ENCODE results near the gene FZR1.

The FZR1 gene

GRCh38 chr19:3546119-3546518, 40.0 kb downstream of the FZR1 start:
- TF ChIP-seq, protein P1, sequence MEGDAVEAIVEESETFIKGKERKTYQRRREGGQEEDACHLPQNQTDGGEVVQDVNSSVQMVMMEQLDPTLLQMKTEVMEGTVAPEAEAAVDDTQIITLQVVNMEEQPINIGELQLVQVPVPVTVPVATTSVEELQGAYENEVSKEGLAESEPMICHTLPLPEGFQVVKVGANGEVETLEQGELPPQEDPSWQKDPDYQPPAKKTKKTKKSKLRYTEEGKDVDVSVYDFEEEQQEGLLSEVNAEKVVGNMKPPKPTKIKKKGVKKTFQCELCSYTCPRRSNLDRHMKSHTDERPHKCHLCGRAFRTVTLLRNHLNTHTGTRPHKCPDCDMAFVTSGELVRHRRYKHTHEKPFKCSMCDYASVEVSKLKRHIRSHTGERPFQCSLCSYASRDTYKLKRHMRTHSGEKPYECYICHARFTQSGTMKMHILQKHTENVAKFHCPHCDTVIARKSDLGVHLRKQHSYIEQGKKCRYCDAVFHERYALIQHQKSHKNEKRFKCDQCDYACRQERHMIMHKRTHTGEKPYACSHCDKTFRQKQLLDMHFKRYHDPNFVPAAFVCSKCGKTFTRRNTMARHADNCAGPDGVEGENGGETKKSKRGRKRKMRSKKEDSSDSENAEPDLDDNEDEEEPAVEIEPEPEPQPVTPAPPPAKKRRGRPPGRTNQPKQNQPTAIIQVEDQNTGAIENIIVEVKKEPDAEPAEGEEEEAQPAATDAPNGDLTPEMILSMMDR (conservative IDR thresholded peaks at IDR 0.05; ENCODE audit: low read length) = no peak
- no peak overlapping the region for H3K4me3 ChIP-seq (ENCODE audit: low read length)
- DNase-seq (ENCODE audit: low read depth) = no peak

- no peak overlapping the region for H3K4me3 ChIP-seq (ENCODE audit: low read length)
- DNase-seq (ENCODE audit: low read depth) = peak; percentile 17
- TF ChIP-seq, protein P1 (conservative IDR thresholded peaks at IDR 0.05; ENCODE audit: low read length) = peak; percentile 59
These were observed 41.2 kb downstream of the FZR1 start for GRCh38 chr19:3547301-3547731.

GRCh38 chr19:3547767-3548282, 41.7 kb downstream of the FZR1 start:
- H3K4me3 ChIP-seq (ENCODE audit: low read length) = no peak overlapping the region
- no peak for DNase-seq (ENCODE audit: low read depth)
- TF ChIP-seq, protein P1 (conservative IDR thresholded peaks at IDR 0.05; ENCODE audit: low read length) = no peak

- no peak overlapping the region for H3K4me3 ChIP-seq (ENCODE audit: low read length)
- no peak for DNase-seq (ENCODE audit: low read depth)
These were observed 42.5 kb downstream of the FZR1 start for GRCh38 chr19:3548606-3549005.

DNA sequence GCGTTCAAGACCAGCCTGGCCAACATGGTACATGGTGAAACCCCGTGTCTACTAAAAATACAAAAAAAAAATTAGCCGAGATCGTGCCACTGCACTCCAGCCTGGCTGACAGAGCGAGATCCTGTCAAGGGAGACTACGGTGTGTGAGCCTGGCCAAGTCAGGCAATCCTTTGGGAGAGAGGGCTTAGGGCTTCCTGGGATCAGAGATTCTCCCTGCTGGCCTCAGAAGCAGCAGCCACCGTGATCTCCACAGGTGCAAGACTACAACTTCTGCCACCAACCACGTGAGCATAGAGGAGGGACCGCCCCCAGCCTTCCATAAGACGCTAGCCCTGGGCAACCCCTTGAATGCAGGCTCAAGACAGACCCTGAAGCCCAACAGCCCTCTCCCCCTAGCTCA, 43.7 kb downstream of the FZR1 start:
- TF ChIP-seq, protein P1 (conservative IDR thresholded peaks at IDR 0.05; ENCODE audit: low read length) = no peak
- no peak overlapping the region for H3K4me3 ChIP-seq (ENCODE audit: low read length)
- no peak for DNase-seq (ENCODE audit: low read depth)

More at GRCh38 chr19:3548606-3549005, 42.5 kb downstream of the FZR1 start:
- TF ChIP-seq, protein P1 (conservative IDR thresholded peaks at IDR 0.05; ENCODE audit: low read length) = no peak

DNA sequence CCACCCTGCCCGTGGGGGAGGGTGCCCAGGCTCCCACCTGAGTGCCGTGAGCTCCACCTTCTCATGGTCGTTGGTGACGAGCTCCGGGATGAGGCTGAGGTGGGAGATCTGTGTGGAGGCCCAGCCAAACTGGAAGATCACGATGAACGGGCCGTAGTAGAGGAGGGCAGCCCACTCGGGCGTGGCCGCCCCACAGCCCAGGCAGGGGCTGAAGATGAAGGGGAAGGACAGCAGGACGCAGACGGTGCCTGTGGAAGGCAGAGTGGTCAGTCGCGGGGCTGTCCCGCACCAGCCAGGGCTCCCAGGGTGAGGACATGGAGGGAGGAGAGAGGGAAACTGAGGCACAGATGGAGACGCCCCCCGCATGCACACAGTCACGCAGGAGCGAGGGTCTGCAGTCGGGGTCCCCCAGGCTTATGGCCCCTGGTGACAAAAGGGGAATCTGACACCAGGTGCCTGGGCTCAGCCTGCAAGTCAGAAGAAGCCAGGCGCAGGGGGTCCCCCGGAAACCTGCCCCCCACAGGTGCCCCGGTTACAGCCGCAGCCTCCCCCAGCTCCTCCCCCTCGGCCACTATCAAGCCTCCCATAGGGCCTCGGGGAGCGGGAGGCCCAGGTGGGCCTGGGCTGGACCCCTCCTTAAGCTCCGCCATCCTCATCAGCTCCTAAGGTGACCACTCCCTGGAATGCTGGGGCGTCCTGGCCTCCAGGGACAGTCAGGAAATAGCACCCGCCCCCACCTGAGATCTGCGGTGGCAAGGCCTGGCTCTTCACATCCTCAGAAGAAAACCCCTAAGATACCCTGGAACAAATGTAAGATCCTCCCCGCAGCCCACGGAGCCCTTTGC, 45.1 kb downstream of the FZR1 start:
- no peak for DNase-seq (ENCODE audit: low read depth)
- TF ChIP-seq, protein P1 (conservative IDR thresholded peaks at IDR 0.05; ENCODE audit: low read length) = no peak
- no peak overlapping the region for H3K4me3 ChIP-seq (ENCODE audit: low read length)

DNA sequence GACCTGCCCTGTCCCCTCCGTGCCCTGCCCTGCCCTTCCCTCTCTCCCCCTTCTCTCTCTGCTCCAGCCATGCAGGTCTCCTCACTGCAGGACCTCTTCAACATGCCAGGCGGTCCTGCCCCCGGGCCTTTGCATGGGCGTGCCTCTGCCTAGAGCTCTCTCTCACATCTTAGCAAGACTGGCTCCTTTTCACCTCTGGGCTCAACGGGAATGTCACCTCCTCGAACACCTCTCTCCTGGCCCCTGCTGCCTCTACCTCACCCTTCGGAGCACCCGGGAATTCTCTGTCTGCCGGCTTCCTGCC, 45.6 kb downstream of the FZR1 start:
- no peak overlapping the region for H3K4me3 ChIP-seq (ENCODE audit: low read length)
- TF ChIP-seq, protein P1 (conservative IDR thresholded peaks at IDR 0.05; ENCODE audit: low read length) = no peak
- DNase-seq (ENCODE audit: low read depth) = no peak
